ENCODE data around the gene AGFG2.

Gene AGFG2

GRCh38 chr7:100585511-100586265 lies 46.7 kb downstream of the AGFG2 start, which contains the start of gene LRCH4:
LRCH4 (minus strand) TSS chr7:100586129; CDS start chr7:100586100, 29 bp downstream.
- Histone ChIP-seq H3K4me3 (ENCODE audit: low read depth, low read length) (peak within 1 kb of the TSS; percentile 76), H3K27ac (peak within 1 kb of the TSS; percentile 88), H3K36me3 (replicated peaks) (peaks cover 19% of the 10 kb centered on the region), H3K27me3 (replicated peaks) (no peaks in the 10 kb centered on the region)
- DNase-seq, result peak; percentile 7
- no peak for TF ChIP-seq CTCF (IDR thresholded peaks at IDR 0.05; ENCODE audit: low read depth, low read length, missing control alignments)
- in situ Hi-C loops (cut with HindIII; ENCODE audit: low pct_ligation_motif_present, low sequenced_read_pairs), result no loop called here

GRCh38 chr7:100586266-100587025 lies 47.4 kb downstream of the AGFG2 start, which contains the start of gene FBXO24:
FBXO24 (plus strand) TSS chr7:100586328; CDS start chr7:100586626, 298 bp downstream.
- H3K27ac ChIP-seq, result peak within 1 kb of the TSS; percentile 88
- no peak for TF ChIP-seq CTCF (IDR thresholded peaks at IDR 0.05; ENCODE audit: low read depth, low read length, missing control alignments)
- in situ Hi-C loops (cut with HindIII; ENCODE audit: low pct_ligation_motif_present, low sequenced_read_pairs), result no loop called here
- H3K27me3 ChIP-seq (replicated peaks), result no peaks in the 10 kb centered on the region
- H3K4me3 ChIP-seq (ENCODE audit: low read depth, low read length), result peak within 1 kb of the TSS; percentile 76
- peaks cover 12% of the 10 kb centered on the region for H3K36me3 ChIP-seq (replicated peaks)
- DNase-seq, result peak; percentile 100

DNA sequence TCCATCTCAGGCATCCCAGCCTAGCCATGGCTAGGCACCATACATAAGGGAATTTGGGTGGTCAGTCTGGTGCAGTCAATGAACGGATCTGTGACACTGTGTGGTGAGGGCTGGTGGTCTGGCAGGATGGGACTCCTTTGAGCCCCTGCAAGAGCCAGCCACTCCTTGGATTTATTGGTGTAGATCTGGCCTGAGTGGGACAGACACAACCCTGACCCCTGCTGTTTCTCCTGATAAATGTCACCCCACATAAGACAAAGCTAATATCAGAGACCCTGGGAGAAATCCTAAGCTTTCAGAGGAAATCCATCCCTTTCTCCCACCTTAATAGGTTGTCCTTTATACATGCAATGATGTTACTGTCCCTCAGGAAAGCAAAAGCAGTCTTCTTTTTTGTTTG lies 49.4 kb downstream of the AGFG2 start:
- in situ Hi-C loops (cut with HindIII; ENCODE audit: low pct_ligation_motif_present, low sequenced_read_pairs), result no loop called here
- Histone ChIP-seq H3K27me3 (replicated peaks) (no peaks in the 10 kb centered on the region), H3K4me3 (ENCODE audit: low read depth, low read length) (no peak overlapping the region), H3K36me3 (replicated peaks) (no peaks in the 10 kb centered on the region), H3K27ac (no peak overlapping the region)
- peak; percentile 55 for TF ChIP-seq CTCF (IDR thresholded peaks at IDR 0.05; ENCODE audit: low read depth, low read length, missing control alignments)
- peak; percentile 25 for DNase-seq

DNA sequence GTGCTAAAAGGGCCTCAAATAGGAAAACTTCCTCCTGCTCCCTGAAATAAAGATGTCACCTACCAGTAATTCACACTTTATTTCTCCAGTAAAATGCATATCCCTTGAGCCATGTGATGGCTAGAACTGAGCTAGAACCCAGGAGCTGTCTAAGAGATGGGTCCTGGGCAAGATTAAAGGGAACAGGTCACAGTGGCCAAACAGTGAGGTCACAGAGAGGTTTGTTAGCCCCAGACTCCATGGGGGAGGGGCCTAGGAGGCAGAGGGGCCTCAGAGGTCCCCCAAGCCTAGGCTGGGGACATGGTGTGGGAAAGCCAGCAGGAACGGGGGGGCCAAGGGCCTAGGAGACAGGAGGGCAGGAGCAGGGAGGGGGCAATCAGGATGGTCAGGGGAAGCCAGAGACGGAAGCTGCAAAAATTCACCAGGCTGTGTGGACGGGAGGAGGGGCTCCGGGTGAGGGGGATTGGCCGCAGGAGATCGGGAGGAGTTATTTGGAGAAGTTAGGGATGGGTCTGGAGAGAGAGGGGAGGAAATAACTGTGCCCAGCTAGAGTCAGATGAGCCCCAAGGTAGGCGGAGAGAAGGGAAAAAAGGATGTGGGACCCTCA lies 50.4 kb downstream of the AGFG2 start:
- no peak for DNase-seq
- in situ Hi-C loops (cut with HindIII; ENCODE audit: low pct_ligation_motif_present, low sequenced_read_pairs), result no loop called here
- no peak for TF ChIP-seq CTCF (IDR thresholded peaks at IDR 0.05; ENCODE audit: low read depth, low read length, missing control alignments)

GRCh38 chr7:100590077-100590737 lies 51.2 kb downstream of the AGFG2 start:
- in situ Hi-C loops (cut with HindIII; ENCODE audit: low pct_ligation_motif_present, low sequenced_read_pairs), result no loop called here
- peak overlapping the region; percentile 5 for H3K4me3 ChIP-seq (ENCODE audit: low read depth, low read length)
- H3K36me3 ChIP-seq (replicated peaks), result no peaks in the 10 kb centered on the region
- H3K27ac ChIP-seq, result no peak overlapping the region
- TF ChIP-seq CTCF (IDR thresholded peaks at IDR 0.05; ENCODE audit: low read depth, low read length, missing control alignments), result no peak
- no peaks in the 10 kb centered on the region for H3K27me3 ChIP-seq (replicated peaks)
- no peak for DNase-seq

More for the DNA sequence above, 50.4 kb downstream of the AGFG2 start:
- Histone ChIP-seq H3K36me3 (replicated peaks) (no peaks in the 10 kb centered on the region), H3K27me3 (replicated peaks) (no peaks in the 10 kb centered on the region), H3K4me3 (ENCODE audit: low read depth, low read length) (no peak overlapping the region), H3K27ac (no peak overlapping the region)

Data from brain microvascular endothelial cell (primary cell).